ENCODE data around the gene ZNF80. TPM values are rescaled to one million over a fixed set of nuclear protein-coding genes. Genes with fewer than 3 reads are reported as not detected.

The ZNF80 gene
- total and polyA plus RNA-seq, 7 donors, result 0.19 TPM; not detected in 6

Other genes starting within 250 kb of the ZNF80 start
- gene CCDC191, start 181.1 kb downstream of the ZNF80 start, total RNA-seq, result 1 to 10 TPM; 3.2 to 5.5 (median 4.7) TPM
- gene CCDC191, start 181.1 kb downstream of the ZNF80 start, polyA plus RNA-seq, result 1 to 10 TPM in 2 of 3 donors, under 1 TPM in 1; 0.60 to 2.9 (median 2.3) TPM
- 10 to 100 TPM in 3 of 4 donors, 1 to 10 TPM in 1; 8.0 to 17.5 (median 12.4) TPM for gene QTRT2, start 180.8 kb downstream of the ZNF80 start, total RNA-seq
- 10 to 100 TPM in 1 of 3 donors, 1 to 10 TPM in 2; 5.8 to 10.2 (median 6.6) TPM for gene QTRT2, start 180.8 kb downstream of the ZNF80 start, polyA plus RNA-seq
- gene DRD3, start 58.5 kb downstream of the ZNF80 start, total RNA-seq, result not detected
- gene DRD3, start 58.5 kb downstream of the ZNF80 start, polyA plus RNA-seq, result not detected
- gene TIGIT, start 56.5 kb upstream of the ZNF80 start, total RNA-seq, result under 1 TPM in 1 of 4 donors, not detected in 3; 0.33 TPM
- 1 to 10 TPM in 1 of 3 donors, not detected in 2; 7.9 TPM for gene TIGIT, start 56.5 kb upstream of the ZNF80 start, polyA plus RNA-seq